Adipocyte (in vitro differentiated cells): ENCODE measurements around the gene IDH2.

ENCODE experiments used
- DNase-seq: peaks from one replicate; pipeline ENCODE4 v3.0.0-alpha.2; 2015; ENCODE audit warnings: low read depth
- H3K27me3 ChIP-seq: replicated peaks from 2 replicates; pipeline ENCODE4 v1.7.0; 2013; ENCODE audit warnings: mild to moderate bottlenecking, low read length, moderate library complexity; ENCODE audit not compliant: control insufficient read depth, insufficient read depth
- H3K36me3 ChIP-seq: 2 replicates; pipeline ENCODE4 v1.7.0; 2013; ENCODE audit warnings: low read length, mild to moderate bottlenecking, moderate library complexity; ENCODE audit not compliant: control insufficient read depth, insufficient read depth, severe bottlenecking
- H3K4me1 ChIP-seq: 2 replicates; pipeline ENCODE4 v1.7.0; 2013; ENCODE audit warnings: mild to moderate bottlenecking, low read length, moderate library complexity; ENCODE audit not compliant: control insufficient read depth, insufficient read depth
- H3K4me3 ChIP-seq: 2 replicates; pipeline ENCODE4 v1.7.0; 2013; ENCODE audit warnings: mild to moderate bottlenecking, low read length, moderate library complexity
- H3K9ac ChIP-seq: 2 replicates; pipeline ENCODE4 v1.7.0; 2013; ENCODE audit warnings: mild to moderate bottlenecking, low read length, moderate library complexity
- H3K9me3 ChIP-seq: 2 replicates; pipeline ENCODE4 v1.7.0; 2013; ENCODE audit warnings: mild to moderate bottlenecking, low read length, moderate library complexity; ENCODE audit not compliant: control insufficient read depth

Gene IDH2

DNA sequence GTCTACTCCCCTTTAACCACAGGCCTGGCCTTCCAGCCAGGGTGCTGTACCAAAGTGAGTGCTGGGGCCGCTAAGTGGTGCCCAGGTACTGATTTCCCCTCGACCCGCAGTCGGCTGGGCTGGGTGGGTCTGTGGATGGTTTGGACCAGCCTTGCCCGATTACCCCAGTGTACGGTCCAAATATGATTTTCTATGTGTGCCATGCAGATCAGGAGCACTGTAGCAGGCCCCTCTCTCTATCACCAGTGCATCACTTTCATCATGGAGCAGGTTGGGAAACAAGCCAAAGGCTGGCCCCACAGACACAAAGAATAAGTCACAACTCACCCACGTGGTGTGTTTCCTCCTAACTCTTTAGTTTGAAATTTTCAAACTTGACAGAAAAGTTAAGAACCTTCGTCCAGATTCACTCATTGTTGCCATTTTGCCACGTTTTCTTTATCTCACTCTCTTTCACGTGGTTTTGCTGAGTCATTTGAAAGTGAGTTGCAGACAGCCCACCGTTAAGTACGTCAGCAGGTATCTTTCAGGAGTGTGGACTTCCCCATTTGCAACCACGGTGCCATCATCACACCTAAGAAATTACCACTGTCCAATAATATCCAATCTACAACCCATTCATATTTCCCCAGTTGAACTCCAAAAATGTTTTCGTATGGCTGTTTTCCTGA, 64.2 kb downstream of the IDH2 start:
- no peak overlapping the region for H3K4me3 ChIP-seq
- no peaks in the 10 kb centered on the region for H3K36me3 ChIP-seq
- no peaks in the 10 kb centered on the region for H3K9me3 ChIP-seq
- H3K4me1 ChIP-seq, result peaks cover 26% of the 10 kb centered on the region
- H3K9ac ChIP-seq, result no peak overlapping the region
- DNase-seq, result peak; percentile 11
- no peaks in the 10 kb centered on the region for H3K27me3 ChIP-seq

DNA sequence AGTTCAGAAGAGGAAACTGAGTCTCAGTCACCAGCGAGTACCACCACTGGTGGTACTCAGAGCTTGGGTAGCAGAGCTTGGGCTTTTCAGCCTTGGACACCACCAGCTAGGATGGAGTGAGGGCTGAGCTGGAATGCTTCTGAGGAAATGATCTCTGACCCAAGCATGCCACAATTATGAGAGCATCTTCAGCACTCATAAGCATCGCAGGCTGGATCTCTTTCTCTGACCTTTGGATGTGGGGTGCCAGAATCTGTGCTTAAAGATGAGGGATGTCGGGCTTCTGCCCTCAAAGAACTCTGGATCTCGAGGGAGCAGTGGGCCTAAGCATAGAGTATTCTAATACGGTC, 64.8 kb downstream of the IDH2 start:
- H3K27me3 ChIP-seq, result no peaks in the 10 kb centered on the region
- peaks cover 26% of the 10 kb centered on the region for H3K4me1 ChIP-seq
- H3K36me3 ChIP-seq, result no peaks in the 10 kb centered on the region
- no peak overlapping the region for H3K9ac ChIP-seq
- no peak overlapping the region for H3K4me3 ChIP-seq
- H3K9me3 ChIP-seq, result no peaks in the 10 kb centered on the region
- DNase-seq, result peak; percentile 49

DNA sequence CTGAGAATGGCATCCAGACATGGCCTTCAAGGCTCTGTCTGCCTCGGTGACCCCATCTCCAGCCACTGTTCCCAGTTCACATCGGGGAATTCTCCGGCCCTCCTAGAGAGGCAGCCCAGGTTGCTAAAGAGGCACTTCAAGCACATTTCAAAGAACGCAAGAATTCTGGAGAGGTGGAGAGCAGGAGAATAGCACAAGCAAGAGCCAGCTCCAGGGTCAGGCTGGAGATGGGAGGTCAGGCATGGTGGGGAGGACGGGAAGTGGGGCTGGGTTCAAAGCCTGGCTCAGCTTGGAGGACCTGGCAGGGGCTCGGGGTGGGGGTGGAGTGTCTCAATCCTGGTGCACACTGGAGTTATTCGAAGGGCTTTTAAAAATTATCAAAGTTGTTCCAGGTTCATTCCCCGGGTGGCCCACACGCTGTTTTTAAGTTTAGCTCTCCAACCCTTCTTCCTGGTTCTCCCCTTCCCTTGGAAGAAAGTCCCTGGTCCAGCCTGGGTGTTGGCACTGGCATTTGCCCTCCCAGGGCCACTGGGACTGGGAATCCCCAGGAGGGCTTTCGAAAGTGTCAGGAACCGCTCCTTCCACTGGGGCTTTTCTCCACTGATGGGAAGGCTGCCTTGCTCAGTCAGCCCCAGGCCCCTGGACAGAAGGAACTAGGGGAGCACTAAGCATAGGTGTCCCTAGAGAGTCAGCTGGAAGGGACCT, 65.3 kb downstream of the IDH2 start:
- H3K36me3 ChIP-seq, result no peaks in the 10 kb centered on the region
- no peaks in the 10 kb centered on the region for H3K9me3 ChIP-seq
- H3K4me1 ChIP-seq, result peaks cover 26% of the 10 kb centered on the region
- no peak overlapping the region for H3K4me3 ChIP-seq
- H3K27me3 ChIP-seq, result no peaks in the 10 kb centered on the region
- H3K9ac ChIP-seq, result no peak overlapping the region
- no peak for DNase-seq

DNA sequence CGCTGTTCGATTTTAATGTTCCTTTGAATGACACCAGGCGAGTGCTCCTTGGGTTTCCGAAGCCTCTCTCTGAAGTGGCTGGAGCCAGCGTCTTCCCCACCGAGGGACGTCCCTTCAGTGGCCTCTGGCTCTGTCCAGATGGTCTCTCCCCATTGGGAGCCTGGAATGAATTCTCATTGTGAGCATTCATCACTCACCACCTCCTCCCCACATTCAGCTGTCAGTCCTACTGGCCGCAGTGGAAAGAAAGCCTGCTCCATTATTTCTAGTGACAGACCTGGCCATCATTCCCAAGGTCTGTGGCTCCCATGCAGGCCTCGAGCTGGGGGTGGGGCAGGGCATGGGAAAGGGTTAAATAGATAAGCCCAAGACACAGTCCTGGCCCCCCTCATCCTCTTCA, 65.9 kb downstream of the IDH2 start:
- DNase-seq, result no peak
- Histone ChIP-seq H3K27me3 (no peaks in the 10 kb centered on the region), H3K4me3 (no peak overlapping the region), H3K9me3 (no peaks in the 10 kb centered on the region), H3K36me3 (no peaks in the 10 kb centered on the region), H3K4me1 (peaks cover 32% of the 10 kb centered on the region), H3K9ac (no peak overlapping the region)

DNA sequence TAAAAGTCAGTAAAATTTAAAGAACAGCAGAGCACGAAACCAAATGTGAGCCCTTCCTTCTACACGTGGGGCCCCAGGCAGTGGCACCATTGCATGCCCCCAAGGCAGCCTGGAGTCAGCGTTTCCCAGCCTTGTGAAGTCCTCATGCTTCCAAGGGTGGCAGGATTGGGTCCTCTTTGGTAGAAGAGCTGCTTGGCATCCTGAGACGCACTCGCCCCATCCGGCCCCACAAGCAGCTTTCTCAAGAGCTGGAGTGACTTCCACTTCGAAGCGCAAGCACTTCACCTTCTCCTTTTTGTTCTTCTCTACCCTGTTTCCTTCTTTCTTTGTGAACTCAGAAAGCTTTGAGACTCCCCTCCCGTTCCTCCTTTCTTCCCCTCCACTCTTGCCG, 66.4 kb downstream of the IDH2 start:
- no peaks in the 10 kb centered on the region for H3K36me3 ChIP-seq
- H3K9me3 ChIP-seq, result no peaks in the 10 kb centered on the region
- H3K27me3 ChIP-seq, result no peaks in the 10 kb centered on the region
- no peak overlapping the region for H3K9ac ChIP-seq
- DNase-seq, result no peak
- peaks cover 36% of the 10 kb centered on the region for H3K4me1 ChIP-seq
- no peak overlapping the region for H3K4me3 ChIP-seq

DNA sequence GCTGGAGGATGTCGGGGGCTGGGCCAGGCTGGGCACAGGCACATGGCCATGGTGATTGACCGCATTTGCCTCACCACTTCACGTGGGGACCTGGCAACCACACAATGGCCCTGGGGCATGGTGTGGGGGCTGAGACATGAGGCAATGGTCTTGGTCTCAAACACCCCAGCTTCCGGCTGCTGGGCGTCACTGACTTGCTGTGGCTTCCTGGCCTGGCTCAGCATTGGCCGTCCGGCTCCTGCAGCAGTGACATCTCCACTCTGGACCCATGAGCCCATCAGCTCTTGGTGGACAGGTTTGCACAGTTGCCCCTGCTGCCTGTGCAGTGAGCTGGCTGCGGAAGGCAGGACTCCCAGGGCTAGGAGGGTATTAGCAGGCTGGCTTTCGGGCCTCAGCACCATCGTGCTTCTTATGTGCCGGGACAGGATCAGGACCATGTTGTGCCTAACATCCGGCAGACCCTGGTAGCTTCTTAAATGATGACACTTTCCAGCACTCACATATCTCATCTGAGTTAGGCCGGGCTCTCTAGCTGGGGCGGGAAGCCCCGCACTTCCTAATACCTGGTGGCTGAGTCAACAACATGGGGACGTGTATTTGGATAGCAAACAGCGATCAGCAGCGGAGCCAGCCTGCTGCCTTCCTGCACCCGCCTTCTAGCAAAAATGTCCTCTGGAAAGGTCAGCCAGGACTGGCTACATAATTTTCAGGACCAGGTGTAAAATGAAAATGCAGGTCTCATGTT, 67.0 kb downstream of the IDH2 start:
- Histone ChIP-seq H3K27me3 (no peaks in the 10 kb centered on the region), H3K4me3 (no peak overlapping the region), H3K4me1 (peaks cover 36% of the 10 kb centered on the region), H3K9me3 (no peaks in the 10 kb centered on the region), H3K9ac (no peak overlapping the region), H3K36me3 (no peaks in the 10 kb centered on the region)
- no peak for DNase-seq

DNA sequence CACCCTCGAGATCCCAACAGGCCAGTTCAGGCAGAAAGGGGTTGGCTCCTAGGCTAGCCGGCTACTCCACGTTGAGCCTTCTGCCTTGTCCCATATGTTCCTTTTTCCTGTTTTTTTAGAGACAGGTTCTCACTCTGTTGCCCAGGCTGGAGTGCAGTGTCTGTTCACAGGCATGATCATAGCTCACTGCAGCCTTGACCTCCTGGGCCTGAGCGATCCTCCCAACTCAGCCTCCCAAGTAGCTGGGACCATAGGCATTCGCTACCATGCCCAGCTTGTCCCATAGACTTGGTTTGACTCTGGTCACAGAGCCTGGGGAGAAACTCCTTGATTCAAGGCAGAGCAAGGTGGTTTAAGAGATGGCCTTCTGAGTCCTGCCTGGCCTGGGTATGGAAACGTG, 68.8 kb downstream of the IDH2 start:
- Histone ChIP-seq H3K4me3 (no peak overlapping the region), H3K4me1 (peaks cover 36% of the 10 kb centered on the region), H3K27me3 (no peaks in the 10 kb centered on the region), H3K9ac (no peak overlapping the region), H3K9me3 (no peaks in the 10 kb centered on the region), H3K36me3 (no peaks in the 10 kb centered on the region)
- DNase-seq, result no peak
